Fibroblast of pulmonary artery (primary cell): ENCODE data around the gene THAP10.

Source experiments
- DNase-seq: peaks from one replicate; pipeline ENCODE4 v3.0.0-alpha.2; 2010; ENCODE audit warnings: low read depth
- H3K4me3 ChIP-seq: replicated peaks from 2 replicates; pipeline ENCODE4 v1.5.1; 2011; ENCODE audit warnings: low read depth, mild to moderate bottlenecking, control low read depth, low read length, moderate library complexity
- TF ChIP-seq, protein P1 (sequence below): IDR thresholded peaks from 2 replicates; pipeline ENCODE4 v1.5.1; 2011; ENCODE audit warnings: mild to moderate bottlenecking, control low read depth, low read length, inconsistent platforms; ENCODE audit errors: missing control alignments

Gene THAP10

DNA sequence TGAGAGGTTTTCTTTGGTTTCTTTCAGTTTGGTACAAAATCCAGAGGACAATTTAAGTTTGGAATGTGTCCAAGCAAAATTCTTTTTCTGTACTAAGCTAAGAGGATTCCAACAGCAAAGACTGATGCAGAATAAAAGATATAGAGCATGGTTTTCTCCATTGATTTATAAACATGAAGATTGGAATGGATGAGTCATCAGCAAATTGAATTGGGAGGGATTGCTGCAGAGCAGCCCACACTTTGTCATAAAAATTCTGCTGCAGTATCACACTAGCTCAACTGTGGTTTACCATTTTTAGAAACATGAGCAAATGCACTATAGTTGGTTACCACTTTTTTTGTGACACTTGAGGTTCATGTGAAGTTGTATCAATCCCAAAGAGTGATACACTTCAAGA lies 22.2 kb downstream of the THAP10 start:
- peak; percentile 70 for DNase-seq
- H3K4me3 ChIP-seq = no peak overlapping the region
- TF ChIP-seq, protein P1, sequence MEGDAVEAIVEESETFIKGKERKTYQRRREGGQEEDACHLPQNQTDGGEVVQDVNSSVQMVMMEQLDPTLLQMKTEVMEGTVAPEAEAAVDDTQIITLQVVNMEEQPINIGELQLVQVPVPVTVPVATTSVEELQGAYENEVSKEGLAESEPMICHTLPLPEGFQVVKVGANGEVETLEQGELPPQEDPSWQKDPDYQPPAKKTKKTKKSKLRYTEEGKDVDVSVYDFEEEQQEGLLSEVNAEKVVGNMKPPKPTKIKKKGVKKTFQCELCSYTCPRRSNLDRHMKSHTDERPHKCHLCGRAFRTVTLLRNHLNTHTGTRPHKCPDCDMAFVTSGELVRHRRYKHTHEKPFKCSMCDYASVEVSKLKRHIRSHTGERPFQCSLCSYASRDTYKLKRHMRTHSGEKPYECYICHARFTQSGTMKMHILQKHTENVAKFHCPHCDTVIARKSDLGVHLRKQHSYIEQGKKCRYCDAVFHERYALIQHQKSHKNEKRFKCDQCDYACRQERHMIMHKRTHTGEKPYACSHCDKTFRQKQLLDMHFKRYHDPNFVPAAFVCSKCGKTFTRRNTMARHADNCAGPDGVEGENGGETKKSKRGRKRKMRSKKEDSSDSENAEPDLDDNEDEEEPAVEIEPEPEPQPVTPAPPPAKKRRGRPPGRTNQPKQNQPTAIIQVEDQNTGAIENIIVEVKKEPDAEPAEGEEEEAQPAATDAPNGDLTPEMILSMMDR = no peak

DNA sequence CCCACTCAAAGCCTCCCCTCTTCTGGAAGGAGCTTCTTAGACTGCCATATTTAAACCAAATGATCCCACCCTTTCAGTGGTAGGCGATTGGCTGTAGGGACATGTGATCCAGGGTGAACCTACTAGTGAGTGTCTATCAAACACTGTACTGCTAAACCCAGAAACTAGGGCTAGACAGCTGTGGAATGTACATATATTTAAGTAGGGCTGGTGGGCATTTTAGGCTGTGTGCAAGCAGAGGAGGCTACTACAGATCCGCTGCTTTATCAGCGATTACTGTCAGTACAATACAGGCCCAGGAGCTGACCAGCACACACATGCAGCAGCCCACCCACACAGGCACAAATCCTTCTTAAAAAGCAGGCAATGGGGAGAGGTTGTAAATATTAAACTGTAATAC lies 22.9 kb downstream of the THAP10 start:
- DNase-seq = no peak
- no peak overlapping the region for H3K4me3 ChIP-seq
- TF ChIP-seq, protein P1 = no peak

DNA sequence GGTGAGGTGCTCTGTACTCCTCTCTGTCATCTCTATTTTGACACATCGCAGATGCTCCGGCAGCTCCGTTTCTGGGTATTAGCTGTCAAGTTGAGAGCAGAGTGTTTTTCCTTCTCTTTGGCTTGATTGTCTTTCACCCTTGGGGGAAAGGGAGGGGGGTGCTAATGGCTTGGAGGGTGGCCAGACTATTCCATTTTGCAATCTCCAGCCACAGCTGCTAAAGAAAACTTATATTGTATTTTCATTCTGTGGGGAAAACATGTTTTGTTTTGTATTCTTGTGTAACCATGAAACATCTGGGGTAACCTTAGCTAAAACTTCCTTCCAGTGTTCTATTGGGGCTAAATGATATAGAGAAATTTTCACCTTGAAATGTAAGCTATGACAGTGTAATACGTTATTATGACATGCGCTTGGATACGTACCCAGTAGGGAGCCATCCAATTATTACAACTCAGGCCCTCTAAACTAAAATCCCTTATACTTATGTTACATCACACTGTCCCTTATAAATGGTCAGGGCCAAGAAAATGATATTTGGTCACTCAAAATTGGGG lies 24.2 kb downstream of the THAP10 start:
- peak; percentile 93 for DNase-seq
- H3K4me3 ChIP-seq = no peak overlapping the region
- TF ChIP-seq, protein P1 = no peak

DNA sequence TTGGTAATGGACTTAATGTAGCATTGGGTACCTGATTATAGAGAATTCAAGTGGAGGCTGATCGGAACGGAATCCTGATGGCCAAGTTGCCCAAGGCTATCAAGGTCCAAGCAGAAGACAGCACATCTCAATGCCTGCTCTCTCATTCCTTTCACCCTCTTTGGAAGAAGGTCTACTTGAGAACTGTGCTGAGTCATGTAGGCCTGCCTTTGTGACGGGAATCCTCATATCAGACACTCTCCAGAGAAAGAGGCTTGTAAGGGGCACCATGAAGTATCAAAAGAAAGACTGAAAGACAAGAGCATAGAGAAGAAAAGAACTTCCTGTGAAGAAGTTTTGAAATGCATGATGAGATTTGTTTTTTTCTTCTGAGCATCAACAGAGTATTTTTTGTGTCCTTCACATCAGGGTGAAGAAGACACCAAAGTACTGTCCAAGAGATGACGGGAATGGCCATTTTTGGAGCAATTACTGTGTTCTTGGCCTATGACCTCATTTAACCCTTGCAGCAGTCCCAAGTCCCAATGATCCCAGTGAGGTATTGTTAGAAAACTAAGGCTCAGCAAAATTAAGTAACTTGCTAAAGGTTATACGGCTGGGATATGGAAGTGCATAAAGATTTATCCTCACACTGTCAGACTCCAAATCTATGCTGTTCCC lies 25.1 kb downstream of the THAP10 start:
- TF ChIP-seq, protein P1 = no peak
- H3K4me3 ChIP-seq = no peak overlapping the region
- DNase-seq = peak; percentile 63

DNA sequence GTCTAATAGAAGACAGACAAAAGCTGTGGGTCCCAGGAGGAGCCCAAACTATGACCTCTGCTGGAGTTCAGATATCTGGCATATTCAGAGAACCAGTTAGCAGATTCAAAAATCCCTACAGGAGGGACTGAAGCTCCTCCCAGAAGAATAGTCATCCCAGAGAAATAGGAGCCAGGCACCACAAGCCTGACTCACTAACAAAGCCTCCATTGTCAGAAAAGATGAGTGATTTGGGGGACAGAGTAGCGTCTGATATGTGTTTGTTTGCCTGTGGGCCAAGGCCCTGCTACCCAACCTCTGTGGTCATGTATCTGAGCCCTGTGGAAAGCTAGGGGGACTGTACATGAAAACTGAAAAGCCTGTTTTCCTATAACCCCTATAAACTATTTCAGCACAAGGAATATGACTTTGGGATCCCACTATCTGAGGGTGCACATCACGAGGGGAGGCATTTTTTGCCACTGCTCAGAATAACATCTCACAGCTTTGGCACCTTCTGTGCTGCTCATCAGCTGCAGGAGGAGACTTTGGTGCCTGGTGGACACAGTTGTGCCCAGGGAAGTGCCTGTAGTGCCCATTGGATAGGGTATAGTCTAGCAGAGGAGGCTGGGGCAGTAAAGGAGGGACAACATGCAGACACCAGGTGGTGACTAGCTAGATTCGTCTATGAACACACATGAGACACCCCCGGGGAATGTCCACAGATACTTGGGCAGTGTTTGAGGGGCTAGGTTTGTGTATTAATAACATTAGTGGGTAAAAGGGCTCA lies 28.6 kb downstream of the THAP10 start:
- no peak overlapping the region for H3K4me3 ChIP-seq
- peak; percentile 86 for DNase-seq
- TF ChIP-seq, protein P1 = no peak

DNA sequence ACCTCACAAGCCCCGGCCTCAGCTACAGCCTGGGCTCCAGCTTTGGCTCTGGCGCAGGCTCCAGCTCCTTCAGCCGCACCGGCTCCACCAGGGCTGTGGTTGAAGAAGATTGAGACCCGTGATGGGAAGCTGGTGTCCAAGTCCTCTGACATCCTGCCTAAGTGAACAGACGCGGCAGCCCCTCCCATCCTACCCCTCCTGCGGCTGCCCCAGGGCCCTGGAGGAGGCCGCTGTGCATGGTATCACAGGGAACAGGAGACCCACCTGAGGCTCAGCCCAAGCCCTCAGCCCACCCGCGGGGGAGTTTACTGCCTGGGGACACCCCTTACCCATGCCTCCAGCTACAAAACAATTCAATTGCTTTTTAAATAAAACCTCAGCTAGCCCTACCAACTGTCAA lies 32.2 kb downstream of the THAP10 start:
- H3K4me3 ChIP-seq = no peak overlapping the region
- DNase-seq = no peak
- TF ChIP-seq, protein P1 = no peak
